Keratinocyte (primary cell): ENCODE measurements around the gene CNEP1R1. TPM values are rescaled to one million over a fixed set of nuclear protein-coding genes. Genes with fewer than 3 reads are reported as not detected.

Experiments used
- DNase-seq: peaks from one replicate; pipeline ENCODE4 v3.0.0-alpha.2; 2011; ENCODE audit warnings: low read depth, missing footprints, low spot score
- FAIRE-seq: peaks from 2 replicates; lab custom pipeline; 2011; peaks lifted over from hg19 to GRCh38; lab: Jason Lieb, UNC
- H2AFZ ChIP-seq: 2 replicates; pipeline ENCODE4 v1.6.0; 2012; ENCODE audit warnings: low read length, control low read depth, inconsistent platforms; ENCODE audit not compliant: control insufficient read depth
- H3K27ac ChIP-seq: 2 replicates; pipeline ENCODE4 v1.5.1; 2011; ENCODE audit warnings: low read length; ENCODE audit not compliant: control insufficient read depth, insufficient read depth
- H3K27me3 ChIP-seq: 3 replicates; pipeline ENCODE4 v1.6.0; 2011; ENCODE audit warnings: low read length; ENCODE audit not compliant: control insufficient read depth, insufficient read depth; ENCODE audit errors: extremely low read depth
- H3K36me3 ChIP-seq, 2 experiments: 2 replicates in 1 of 2; 3 replicates in 1 of 2; pipeline ENCODE4 v1.5.1; 2011; ENCODE audit warnings: low read length in 2 of 2, mild to moderate bottlenecking in 1 of 2; ENCODE audit not compliant: control insufficient read depth in 2 of 2, insufficient read depth in 2 of 2; ENCODE audit errors: extremely low read depth in 1 of 2
- H3K4me1 ChIP-seq: 3 replicates; pipeline ENCODE4 v1.5.1; 2011; ENCODE audit warnings: low read length; ENCODE audit not compliant: control insufficient read depth, insufficient read depth; ENCODE audit errors: extremely low read depth
- H3K4me2 ChIP-seq: 3 replicates; pipeline ENCODE4 v1.6.0; 2011; ENCODE audit warnings: low read depth, low read length; ENCODE audit not compliant: control insufficient read depth, insufficient read depth; ENCODE audit errors: extremely low read depth
- H3K4me3 ChIP-seq, 3 experiments: fragments of 200-600 bp in 1 of 3; sonication (generic) in 1 of 3; 2 replicates in 2 of 3; 3 replicates in 1 of 3; pipeline ENCODE4 v1.5.1; 2011 to 2016; ENCODE audit warnings: low read length in 3 of 3, mild to moderate bottlenecking in 3 of 3, control low read depth in 2 of 3, inconsistent platforms in 1 of 3, low read depth in 1 of 3, mixed read lengths in 1 of 3, mixed run types in 1 of 3, moderate library complexity in 1 of 3; ENCODE audit not compliant: control insufficient read depth in 2 of 3, insufficient read depth in 2 of 3; ENCODE audit errors: extremely low read depth in 1 of 3
- H3K79me2 ChIP-seq: 2 replicates; pipeline ENCODE4 v1.6.0; 2012; ENCODE audit warnings: low read length; ENCODE audit not compliant: control insufficient read depth, insufficient read depth
- H3K9ac ChIP-seq: 3 replicates; pipeline ENCODE4 v1.6.0; 2011; ENCODE audit warnings: low read length; ENCODE audit not compliant: control insufficient read depth, insufficient read depth; ENCODE audit errors: extremely low read depth
- H3K9me1 ChIP-seq: 3 replicates; pipeline ENCODE4 v1.6.0; 2011; ENCODE audit warnings: low read length; ENCODE audit not compliant: control insufficient read depth, insufficient read depth; ENCODE audit errors: extremely low read depth
- H3K9me3 ChIP-seq: 2 replicates; pipeline ENCODE4 v1.5.1; 2012; ENCODE audit warnings: low read depth, low read length; ENCODE audit not compliant: control insufficient read depth
- H4K20me1 ChIP-seq: 3 replicates; pipeline ENCODE4 v1.6.0; 2011; ENCODE audit warnings: low read length; ENCODE audit not compliant: control insufficient read depth, insufficient read depth; ENCODE audit errors: extremely low read depth
- CTCF ChIP-seq, 3 experiments: IDR thresholded peaks in 1 of 3; conservative IDR thresholded peaks in 1 of 3; optimal IDR thresholded peaks in 1 of 3; 2 replicates in 2 of 3; 3 replicates in 1 of 3; pipeline versions ENCODE3 to v1.5.1; 2011; ENCODE audit warnings: low read length in 3 of 3, mild to moderate bottlenecking in 3 of 3, moderate library complexity in 2 of 3, control low read depth in 1 of 3, inconsistent platforms in 1 of 3; ENCODE audit not compliant: insufficient read depth in 2 of 3; ENCODE audit errors: extremely low read depth in 1 of 3
- EZH2 ChIP-seq: IDR thresholded peaks from one replicate; pipeline ENCODE4 v1.6.1; 2012; ENCODE audit warnings: inconsistent platforms, mild to moderate bottlenecking, low read length, moderate library complexity
- dilution Hi-C: fragments of 300-500 bp; cut with MboI; formaldehyde crosslinking; loops from one replicate; pipeline ENCODE4 v1.7.0; 2020; ENCODE audit warnings: low sequenced_read_pairs; ENCODE audit not compliant: extremely low pct_ligation_motif_present
- polyA plus RNA-seq, 5 experiments: library from polyadenylated mRNA; depleted of rRNA in 3 of 5; stranded (reverse) in 3 of 5; stranded (forward) in 1 of 5; unstranded in 1 of 5; fragments of >200 nt; gene quantifications; 1 replicate in 1 of 5; 2 replicates in 3 of 5; 3 replicates in 1 of 5; pipeline versions ENCODE4 v1.2.1 to v1.2.3, GENCODE V29; 2011 to 2012; ENCODE audit warnings: missing spikeins in 2 of 5, low read depth in 1 of 5, low replicate concordance in 1 of 5

Gene CNEP1R1
- polyA plus RNA-seq, 1 donor (not counting 4 experiments of a cell fraction or from before 2014, with no cell fraction given): 28.5 TPM

GRCh38 chr16:50038286-50038685 is 13.3 kb downstream of the CNEP1R1 start:
- H3K27me3 ChIP-seq: no peaks in the 10 kb centered on the region
- no peak overlapping the region for H2AFZ ChIP-seq
- TF ChIP-seq EZH2 (no peak), CTCF (optimal IDR thresholded peaks at IDR 0.05 in 1 of 3, IDR thresholded peaks at IDR 0.05 in 1 of 3, conservative IDR thresholded peaks at IDR 0.05 in 1 of 3; ENCODE audit: extremely low read depth in 1 of 3, insufficient read depth in 2 of 3, low read length in 3 of 3) (no peak)
- H3K9me3 ChIP-seq: no peaks in the 10 kb centered on the region
- H3K36me3 ChIP-seq: no peaks in the 10 kb centered on the region
- DNase-seq: no peak
- H3K4me2 ChIP-seq: no peak overlapping the region
- FAIRE-seq: no peak
- no peaks in the 10 kb centered on the region for H3K79me2 ChIP-seq
- no peaks in the 10 kb centered on the region for H4K20me1 ChIP-seq
- H3K9me1 ChIP-seq: no peaks in the 10 kb centered on the region
- no peak overlapping the region for H3K4me3 ChIP-seq
- dilution Hi-C loops: no loop called here
- no peak overlapping the region for H3K27ac ChIP-seq
- H3K4me1 ChIP-seq: no peaks in the 10 kb centered on the region
- H3K9ac ChIP-seq: no peak overlapping the region

GRCh38 chr16:50038756-50039529 is 13.9 kb downstream of the CNEP1R1 start:
- no peak overlapping the region for H3K27ac ChIP-seq
- no peak overlapping the region for H3K4me2 ChIP-seq
- TF ChIP-seq CTCF (optimal IDR thresholded peaks at IDR 0.05 in 1 of 3, IDR thresholded peaks at IDR 0.05 in 1 of 3, conservative IDR thresholded peaks at IDR 0.05 in 1 of 3; ENCODE audit: extremely low read depth in 1 of 3, insufficient read depth in 2 of 3, low read length in 3 of 3): no peak
- TF ChIP-seq EZH2: no peak
- no peaks in the 10 kb centered on the region for H4K20me1 ChIP-seq
- H3K4me3 ChIP-seq: no peak overlapping the region
- no peaks in the 10 kb centered on the region for H3K79me2 ChIP-seq
- FAIRE-seq (no peak), DNase-seq (no peak)
- no peaks in the 10 kb centered on the region for H3K27me3 ChIP-seq
- dilution Hi-C loops: no loop called here
- no peak overlapping the region for H2AFZ ChIP-seq
- no peaks in the 10 kb centered on the region for H3K9me1 ChIP-seq
- no peaks in the 10 kb centered on the region for H3K36me3 ChIP-seq
- H3K9ac ChIP-seq: no peak overlapping the region
- H3K4me1 ChIP-seq: no peaks in the 10 kb centered on the region
- H3K9me3 ChIP-seq: no peaks in the 10 kb centered on the region
